BJ (cell line): ENCODE measurements around the gene UBA6. TPM values are rescaled to one million over a fixed set of nuclear protein-coding genes. Genes with fewer than 3 reads are reported as not detected.
A peak's percentile ranks its signal among the peaks of the same experiment; 100 is the strongest.
"Not testable (repeated sequence)": the region's sequence is repeated elsewhere in the genome, so short reads cannot be mapped to it uniquely, and the experiment has no call there.

Source experiments
- CTCF ChIA-PET: fragments of 350-600 bp; formaldehyde crosslinking; extraction: SDS; loops from one replicate; lab custom pipeline; 2021; ENCODE audit warnings: antibody characterized with exemption, inconsistent platforms; lab: Yijun Ruan, JAX
- POLR2A ChIA-PET: fragments of 300-600 bp; sonication (Branson Sonifier 250); formaldehyde crosslinking; extraction: SDS; loops from one replicate; lab custom pipeline; 2021; ENCODE audit warnings: antibody characterized with exemption; lab: Charles Lee
- DNase-seq: peaks from one replicate; pipeline ENCODE4 v3.0.0-alpha.2; 2011; ENCODE audit warnings: low read depth
- H3K27me3 ChIP-seq: 2 replicates; pipeline ENCODE4 v1.6.0; 2011; ENCODE audit warnings: low read length; ENCODE audit not compliant: control insufficient read depth, insufficient read depth
- H3K36me3 ChIP-seq: 2 replicates; pipeline ENCODE4 v1.5.1; 2011; ENCODE audit warnings: low read length; ENCODE audit not compliant: control insufficient read depth, insufficient read depth
- H3K4me3 ChIP-seq: 2 replicates; pipeline ENCODE4 v1.5.1; 2011; ENCODE audit warnings: low read depth, mild to moderate bottlenecking, control low read depth, low read length
- CTCF ChIP-seq: IDR thresholded peaks from 2 replicates; pipeline ENCODE4 v1.5.1; 2011; ENCODE audit warnings: low read depth, mild to moderate bottlenecking, control low read depth, inconsistent platforms, low read length, moderate library complexity; ENCODE audit not compliant: insufficient read depth
- polyA plus RNA-seq: library from polyadenylated mRNA; depleted of rRNA; stranded (reverse); fragments of >200 nt; gene quantifications from 2 replicates; pipeline ENCODE4 v1.2.3, GENCODE V29; 2011

The UBA6 gene
- polyA plus RNA-seq, 1 experiment = 34.9 TPM

- Histone ChIP-seq H3K4me3 (no peak overlapping the region), H3K27me3 (no peaks in the 10 kb centered on the region), H3K36me3 (peaks cover 1% of the 10 kb centered on the region; the same call in 1 of the 2 replicates)
- DNase-seq = no peak
- no peak for TF ChIP-seq CTCF
- ChIA-PET CTCF (interaction anchor here (1.6 kb wide), 1 partner anchor 35 kb away, joined by 4 read pairs; no protein-coding TSS in a partner anchor), POLR2A (no interaction called here)
Observed at GRCh38 chr4:67712000-67712625, 11.2 kb upstream of the UBA6 start.

- POLR2A ChIA-PET, CTCF ChIA-PET, H3K27me3 ChIP-seq, H3K4me3 ChIP-seq, H3K36me3 ChIP-seq, DNase-seq: not testable (repeated sequence)
Observed at GRCh38 chr4:67706682-67707081, 5.7 kb upstream of the UBA6 start.

GRCh38 chr4:67704843-67705242 is 3.9 kb upstream of the UBA6 start:
- POLR2A ChIA-PET = no interaction called here
- no peak for DNase-seq
- H3K36me3 ChIP-seq = no peaks in the 10 kb centered on the region
- H3K4me3 ChIP-seq = no peak overlapping the region
- CTCF ChIA-PET = no interaction called here
- no peak for TF ChIP-seq CTCF
- no peaks in the 10 kb centered on the region for H3K27me3 ChIP-seq

- TF ChIP-seq CTCF = no peak
- no peak for DNase-seq
- Histone ChIP-seq H3K4me3 (no peak overlapping the region; the same call in 1 of the 2 replicates), H3K36me3 (no peaks in the 10 kb centered on the region), H3K27me3 (no peaks in the 10 kb centered on the region)
- CTCF ChIA-PET = interaction anchor here (1.1 to 3.4 kb wide), 4 partner anchors 19 to 67 kb away, joined by 3 to 11 read pairs (median 4); no protein-coding TSS in a partner anchor
- POLR2A ChIA-PET = no interaction called here
Observed at GRCh38 chr4:67702166-67702565, 1.2 kb upstream of the UBA6 start.

- no peaks in the 10 kb centered on the region for H3K27me3 ChIP-seq
- CTCF ChIA-PET = interaction anchor here (0.7 to 3.4 kb wide), 7 partner anchors 12 to 68 kb away, joined by 3 to 11 read pairs (median 3); no protein-coding TSS in a partner anchor
- peak overlapping the region; percentile 60 for H3K4me3 ChIP-seq
- H3K36me3 ChIP-seq = no peaks in the 10 kb centered on the region
- TF ChIP-seq CTCF = no peak
- DNase-seq = no peak
- POLR2A ChIA-PET = no interaction called here
Observed at GRCh38 chr4:67701517-67701850, 529 bp upstream of the UBA6 start.
